Amniotic stem cell (primary cell): ENCODE measurements around the gene ARHGAP10.

Source experiments
- DNase-seq: peaks from one replicate; lab custom pipeline; 2025; lab: John Stamatoyannopoulos, UW

Gene ARHGAP10

GRCh38 chr4:147733716-147734344 lies 1.9 kb downstream of the ARHGAP10 start:
- DNase-seq, result no peak

DNA sequence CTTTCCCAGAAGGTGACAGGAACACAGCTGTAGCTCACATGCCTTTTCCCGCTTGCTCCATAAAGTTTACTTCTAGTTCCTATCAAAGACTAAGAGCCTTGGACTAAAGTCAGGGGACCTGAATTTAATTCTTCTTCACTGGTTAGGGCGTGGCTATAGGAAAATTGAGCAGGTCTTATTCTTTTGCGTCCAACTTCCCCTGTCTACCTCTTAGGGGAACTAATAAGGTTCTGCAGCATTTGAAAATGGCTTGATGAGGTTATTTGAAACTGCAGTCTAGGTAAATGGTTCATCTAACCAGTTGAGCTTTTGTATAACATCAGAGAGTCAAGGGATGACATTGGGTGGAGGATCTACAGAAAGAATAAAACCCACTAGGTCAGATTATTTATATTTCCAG lies 2.6 kb downstream of the ARHGAP10 start:
- no peak for DNase-seq

GRCh38 chr4:147735413-147736301 lies 3.8 kb downstream of the ARHGAP10 start:
- DNase-seq, result no peak

- DNase-seq, result peak; percentile 43
Measured at GRCh38 chr4:147736458-147736857, 4.6 kb downstream of the ARHGAP10 start.

GRCh38 chr4:147737623-147738022 lies 5.7 kb downstream of the ARHGAP10 start:
- no peak for DNase-seq

- DNase-seq, result no peak
Measured at GRCh38 chr4:147739239-147739823, 7.4 kb downstream of the ARHGAP10 start.

GRCh38 chr4:147740176-147740575 lies 8.3 kb downstream of the ARHGAP10 start:
- DNase-seq, result no peak

DNA sequence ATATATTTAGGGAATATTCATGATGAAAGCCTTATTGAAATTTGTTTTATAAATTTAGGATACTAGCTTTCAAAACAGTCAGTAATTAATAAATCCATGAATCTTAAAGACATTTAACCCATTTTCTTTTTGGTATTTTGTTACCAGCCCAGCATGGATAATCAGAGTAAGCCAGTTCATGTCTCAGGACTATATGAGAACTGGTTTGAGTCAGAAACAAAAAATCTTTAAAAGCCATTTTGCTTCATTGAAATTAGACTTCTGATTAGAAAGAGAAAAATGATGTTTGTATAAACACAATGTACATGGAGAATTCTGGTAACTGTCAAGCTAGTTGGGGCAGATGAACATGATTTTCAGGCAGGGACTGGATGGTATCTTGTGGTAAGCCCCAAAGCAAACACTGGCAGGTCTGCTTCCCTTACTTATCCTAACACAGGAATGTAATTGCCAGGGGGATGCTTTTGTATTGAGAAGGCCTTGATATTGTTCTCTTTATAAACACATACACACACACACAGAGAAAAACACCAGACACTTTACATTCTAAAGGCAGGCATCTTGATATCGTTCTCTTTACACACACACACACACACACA lies 9.4 kb downstream of the ARHGAP10 start:
- no peak for DNase-seq

GRCh38 chr4:147747787-147748454 lies 16.0 kb downstream of the ARHGAP10 start:
- no peak for DNase-seq

GRCh38 chr4:147749811-147750321 lies 18.0 kb downstream of the ARHGAP10 start:
- no peak for DNase-seq

DNA sequence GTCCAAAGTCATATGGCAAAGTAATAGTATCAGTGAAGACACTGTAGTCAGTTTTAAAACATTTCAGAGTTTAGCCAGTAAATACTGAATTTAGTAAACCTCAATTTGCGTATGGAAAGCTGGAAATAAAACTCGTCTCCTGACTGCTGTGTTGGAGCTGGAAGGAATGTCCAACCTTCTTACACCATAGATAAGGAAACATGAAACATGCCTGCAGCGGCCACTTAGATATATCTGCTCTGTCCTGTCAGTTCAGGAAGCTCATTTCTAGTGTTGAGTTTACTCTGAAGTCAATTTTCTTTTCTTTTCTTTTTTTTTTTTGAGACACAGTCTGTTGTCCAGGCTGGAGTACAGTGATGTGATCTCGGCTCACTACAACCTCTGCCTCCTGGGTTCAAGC lies 21.2 kb downstream of the ARHGAP10 start:
- DNase-seq, result no peak

DNA sequence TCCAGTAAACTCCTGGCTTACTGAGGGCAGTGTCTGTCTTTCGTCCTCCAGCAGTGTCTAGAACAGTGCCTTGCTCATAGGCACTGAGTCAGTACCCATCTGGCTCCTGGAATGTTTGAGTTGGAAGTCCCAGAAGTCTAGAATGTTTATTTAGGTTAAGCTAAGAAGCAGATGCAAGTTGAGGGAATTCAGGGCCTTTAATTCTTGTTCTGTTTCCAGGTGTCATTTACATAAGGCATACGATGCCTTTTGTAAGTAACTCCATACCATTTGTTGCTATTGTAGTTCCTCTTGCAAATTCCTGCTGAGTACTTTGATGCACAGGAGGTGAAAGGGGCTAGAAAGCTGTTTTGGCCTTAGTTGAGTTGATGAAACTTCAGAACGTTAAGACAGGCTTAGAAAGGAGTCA lies 22.2 kb downstream of the ARHGAP10 start:
- no peak for DNase-seq

DNA sequence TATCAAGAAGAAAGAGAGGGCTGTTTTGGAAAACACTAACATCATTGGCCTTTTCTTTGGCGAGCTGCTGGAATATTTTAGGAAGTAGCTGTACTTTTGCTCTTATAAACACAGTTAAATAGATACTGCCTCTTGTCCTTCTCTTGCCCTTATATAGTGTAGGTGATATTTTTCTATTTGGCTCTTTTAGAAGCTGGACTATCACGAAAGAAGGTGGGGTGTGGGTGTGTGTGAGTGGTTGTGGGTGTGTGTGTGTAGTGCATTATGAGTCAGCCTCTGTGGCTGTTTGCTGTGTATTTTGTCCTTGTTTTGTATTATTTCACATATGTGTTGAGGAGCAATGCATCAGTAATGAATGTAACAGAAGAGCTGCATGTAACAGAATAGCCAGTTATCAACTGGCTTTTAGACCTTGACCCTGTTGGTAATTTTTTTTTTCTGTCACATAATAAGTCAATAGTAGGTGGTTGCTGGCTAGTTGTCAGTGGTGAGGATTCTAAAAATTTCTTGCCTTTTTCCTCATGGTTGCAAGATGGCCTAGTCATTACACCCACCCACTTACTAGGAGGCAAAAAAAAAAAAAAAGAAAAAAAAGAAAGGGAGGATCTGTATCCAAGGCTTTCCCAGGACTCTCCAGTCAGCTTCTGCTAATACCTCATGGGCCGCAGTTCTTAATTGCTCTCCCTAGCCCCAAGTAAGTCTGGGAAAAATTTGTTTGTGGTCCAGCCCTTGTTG lies 23.8 kb downstream of the ARHGAP10 start:
- no peak for DNase-seq

DNA sequence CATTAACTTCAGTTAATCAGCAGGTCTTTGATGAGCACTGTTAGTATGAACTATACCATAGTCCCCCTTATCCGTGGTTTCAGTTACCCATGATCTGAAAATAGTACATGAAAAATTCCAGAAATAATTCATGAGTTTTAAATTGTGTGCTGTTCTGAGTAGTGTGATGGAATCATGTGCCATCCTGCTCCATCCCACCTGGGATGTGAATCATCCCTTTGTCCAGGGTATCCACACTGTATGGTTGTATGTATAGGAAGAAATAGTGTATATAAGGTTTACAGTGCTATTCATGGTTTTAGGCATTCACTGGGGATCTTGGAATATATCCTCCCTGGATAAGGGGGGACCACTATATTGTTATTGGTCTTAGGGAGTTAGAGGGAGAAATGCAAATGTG lies 24.5 kb downstream of the ARHGAP10 start:
- DNase-seq, result no peak

DNA sequence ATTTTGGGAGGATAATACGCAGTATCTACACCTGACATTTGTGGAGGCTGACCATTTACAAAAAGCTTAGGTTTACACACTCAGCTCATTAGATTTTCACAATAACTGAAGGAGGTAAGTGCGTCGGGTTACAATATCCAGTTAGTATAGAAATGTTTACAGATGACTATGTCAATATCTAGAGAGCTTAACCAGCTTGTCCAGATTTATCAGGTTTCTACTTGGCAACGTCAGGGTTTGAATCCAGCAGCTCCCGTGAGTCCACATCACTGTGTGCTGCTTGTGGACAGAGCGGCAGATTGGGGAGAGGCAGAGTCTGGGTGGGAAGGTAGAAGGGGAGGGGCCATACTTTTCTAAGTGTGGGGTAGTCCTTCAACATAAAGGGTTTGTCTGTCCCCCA lies 28.3 kb downstream of the ARHGAP10 start:
- no peak for DNase-seq

DNA sequence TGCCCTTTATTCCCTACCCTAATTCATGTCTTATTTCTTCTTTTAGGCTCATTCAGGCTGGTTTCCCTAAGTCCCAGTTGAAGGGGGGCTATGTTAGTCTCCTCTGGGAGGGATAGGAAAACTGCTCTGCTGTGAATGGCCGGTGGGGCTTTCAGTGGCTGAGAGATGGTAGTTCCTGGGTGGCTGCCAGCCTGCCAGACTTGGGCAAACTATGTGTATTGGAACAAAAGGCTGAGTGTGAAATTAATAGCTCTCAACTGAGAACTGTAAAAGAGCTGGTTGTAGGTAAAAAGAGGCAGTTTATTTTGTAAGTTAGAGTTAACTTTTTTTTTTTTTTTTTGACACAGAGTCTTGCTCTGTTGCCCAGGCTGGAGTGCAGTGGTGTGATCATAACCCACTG lies 28.8 kb downstream of the ARHGAP10 start:
- no peak for DNase-seq

DNA sequence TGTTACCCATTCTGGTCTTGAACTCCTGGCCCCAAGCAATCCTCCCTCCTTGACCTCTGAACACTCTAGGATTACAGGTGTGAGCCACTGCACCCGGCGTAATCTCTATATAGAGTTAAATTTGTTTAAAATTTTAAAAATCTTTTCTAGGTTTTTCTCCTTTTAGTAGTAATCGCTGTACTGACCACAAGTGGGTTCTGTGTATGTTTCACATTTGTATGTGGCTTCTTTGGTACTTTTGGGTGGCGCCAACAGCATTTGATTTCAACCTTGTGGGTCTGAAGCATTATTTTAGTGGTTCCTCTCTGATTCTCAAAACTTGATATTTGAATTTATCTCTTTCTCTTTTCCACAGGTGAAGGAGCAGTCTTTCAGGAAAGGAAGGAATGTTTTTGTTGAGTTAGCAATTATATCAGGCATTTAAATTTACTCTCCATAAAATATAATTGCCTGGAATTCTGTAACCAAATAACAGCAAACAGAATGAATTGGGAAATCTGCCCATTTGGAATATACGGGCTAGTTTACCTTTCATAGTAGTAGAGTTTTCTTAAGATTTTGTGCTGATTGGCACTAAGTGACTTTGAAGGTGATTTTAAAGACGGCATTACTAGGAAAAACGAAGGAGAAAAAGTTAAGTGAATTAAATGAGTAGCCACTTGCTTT lies 29.5 kb downstream of the ARHGAP10 start:
- DNase-seq, result no peak

DNA sequence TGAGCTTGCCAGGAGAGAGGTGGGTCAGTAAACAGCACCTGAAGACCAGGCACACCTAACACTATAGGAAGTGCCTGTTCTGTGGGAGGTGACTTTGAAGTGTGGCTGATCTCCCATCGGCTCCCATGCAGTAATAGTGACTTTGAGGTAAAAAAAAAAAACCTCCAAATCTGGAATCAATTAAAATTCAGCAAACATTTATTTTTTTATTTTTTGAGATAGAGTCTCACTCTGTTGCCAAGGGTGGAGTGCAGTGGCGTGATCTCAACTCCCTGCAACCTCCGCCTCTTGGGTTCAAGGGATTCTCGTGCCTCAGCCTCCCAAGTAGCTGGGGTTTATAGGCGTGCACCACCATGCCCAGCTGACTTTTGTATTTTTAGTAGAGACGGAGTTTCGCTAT lies 32.4 kb downstream of the ARHGAP10 start:
- DNase-seq, result no peak

- DNase-seq, result no peak
Measured at GRCh38 chr4:147765121-147765529, 33.2 kb downstream of the ARHGAP10 start.

GRCh38 chr4:147768113-147768512 lies 36.2 kb downstream of the ARHGAP10 start:
- peak; percentile 58 for DNase-seq

DNA sequence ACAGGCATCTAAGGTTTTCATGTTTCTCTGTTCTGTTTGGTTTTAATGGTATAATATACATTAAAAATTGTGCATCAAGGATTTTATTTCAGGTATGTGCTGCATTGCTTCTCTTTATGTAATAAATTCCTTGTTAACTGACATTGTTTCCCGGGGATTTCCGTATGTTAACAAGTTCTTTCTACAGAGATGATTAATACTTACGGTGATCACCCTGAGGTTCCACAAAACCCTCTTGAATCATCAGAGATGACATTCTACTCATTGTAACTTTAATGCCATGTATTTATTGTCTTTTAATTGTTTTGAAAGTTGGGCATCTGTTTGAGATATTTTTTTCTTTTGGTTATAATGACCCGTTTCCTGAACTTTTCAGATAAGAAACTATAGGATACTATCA lies 37.5 kb downstream of the ARHGAP10 start:
- no peak for DNase-seq
